Motor neuron (in vitro differentiated cells): ENCODE results near the gene PCDHGA4. TPM values are rescaled to one million over a fixed set of nuclear protein-coding genes. Genes with fewer than 3 reads are reported as not detected.
A peak's percentile ranks its signal among the peaks of the same experiment; 100 is the strongest.
"Not testable (repeated sequence)": the region's sequence is repeated elsewhere in the genome, so short reads cannot be mapped to it uniquely, and the experiment has no call there.

ENCODE experiments used
- ATAC-seq, 8 experiments: fragments of 200-7000 bp; cut with Tn5 transposase; replicated peaks in 6 of 8; 2 replicates each; pipeline ENCODE4 v1.8.0; 2021; ENCODE audit warnings: mild to moderate bottlenecking in 8 of 8, moderate library complexity in 8 of 8
- H3K27ac ChIP-seq, 2 donors: fragments of 250-450 bp; sonication (Bioruptor Pico); 2 replicates each; pipeline ENCODE4 v1.9.0; 2021; ENCODE audit warnings: antibody characterized with exemption in 2 of 2, mild to moderate bottlenecking in 2 of 2, moderate library complexity in 1 of 2
- H3K4me1 ChIP-seq, 2 donors: fragments of 250-450 bp; sonication (Bioruptor Pico); replicated peaks in 1 of 2; 2 replicates each; pipeline ENCODE4 v1.6.1; 2021; ENCODE audit warnings: antibody characterized with exemption in 2 of 2, mild to moderate bottlenecking in 2 of 2, moderate library complexity in 1 of 2
- H3K4me3 ChIP-seq, 5 donors: fragments of 250-450 bp; sonication (Bioruptor Pico); 2 replicates each; pipeline ENCODE4 v1.9.0; 2021; ENCODE audit warnings: antibody characterized with exemption in 5 of 5, mild to moderate bottlenecking in 5 of 5, moderate library complexity in 4 of 5
- WGBS, 10 experiments: fragments of 450-650 bp; shearing (Covaris generic); methylation state at CpG; one replicate each; pipeline ENCODE4 v1.0.0; 2022; 5-methylcytosine and 5-hydroxymethylcytosine counted together
- in situ Hi-C, 9 experiments: fragments of 400-800 bp; cut with MboI; loops; one replicate each; pipeline ENCODE4 v1.15.0; 2021; ENCODE audit warnings: low sequenced_read_pairs in 9 of 9, low pct_unique_long_range_greater_than_20kb in 2 of 9; ENCODE audit not compliant: unreplicated experiment in 9 of 9
- total RNA-seq, 8 experiments: library from RNA; unstranded; fragments of 300-600 nt; gene quantifications; 2 replicates each; pipeline versions ENCODE4 v1.2.3 to v1.2.4, GENCODE V29; 2022

The PCDHGA4 gene
- total RNA-seq, 8 experiments from 2014 or later: 0.22 to 3.2 (median 1.4) TPM

GRCh38 chr5:141359790-141360426 lies 5.1 kb downstream of the PCDHGA4 start, which contains the start of gene PCDHGB2:
Gene PCDHGB2 (plus strand): TSS chr5:141359994. CDS start chr5:141360136, 142 bp downstream.
- ATAC-seq: no peak
- WGBS, 10 experiments: 3 to 92% (median 57%) methylated on average over 4 to 22 of the region's 24 CpGs
- H3K4me3 ChIP-seq: no peak within 1 kb of the TSS
- in situ Hi-C loops: no loop called here
- H3K4me1 ChIP-seq: no peaks in the 10 kb centered on the region
- H3K27ac ChIP-seq: no peak within 1 kb of the TSS

- Histone ChIP-seq H3K4me3 (no peak overlapping the region), H3K4me1 (no peaks in the 10 kb centered on the region), H3K27ac (no peak overlapping the region)
- no peak for ATAC-seq
- in situ Hi-C loops: no loop called here
- 0 to 95% (median 84%) methylated on average over 1 to 15 of the region's 15 CpGs for WGBS, 10 experiments
Observed at GRCh38 chr5:141360685-141361084, 5.9 kb downstream of the PCDHGA4 start.

GRCh38 chr5:141362719-141363118 lies 7.9 kb downstream of the PCDHGA4 start:
- H3K4me3 ChIP-seq: no peak overlapping the region
- in situ Hi-C loops: no loop called here
- H3K4me1 ChIP-seq: no peaks in the 10 kb centered on the region
- ATAC-seq: no peak
- no peak overlapping the region for H3K27ac ChIP-seq

- no peak within 1 kb of the TSS for H3K4me3 ChIP-seq
- WGBS, 10 experiments: 0 to 95% (median 90%) methylated on average over 3 to 29 of the region's 34 CpGs
- no peaks in the 10 kb centered on the region for H3K4me1 ChIP-seq
- in situ Hi-C loops: no loop called here
- no peak within 1 kb of the TSS for H3K27ac ChIP-seq
- peak in 1 of 8 experiments; percentile 48 for ATAC-seq
Observed at GRCh38 chr5:141363952-141364660, 9.3 kb downstream of the PCDHGA4 start, which contains the start of gene PCDHGA5. Gene PCDHGA5 (plus strand): TSS chr5:141364162. CDS start chr5:141364331, 169 bp downstream.

- 29 to 96% (median 88%) methylated on average over 5 to 20 of the region's 46 CpGs for WGBS, 10 experiments
Observed at GRCh38 chr5:141366016-141366896, 11.4 kb downstream of the PCDHGA4 start.

GRCh38 chr5:141369994-141370848 lies 15.4 kb downstream of the PCDHGA4 start, which contains the start of gene PCDHGB3:
Gene PCDHGB3 (plus strand): TSS chr5:141370242. CDS start chr5:141370395, 153 bp downstream.
- Histone ChIP-seq H3K4me1 (no peaks in the 10 kb centered on the region), H3K27ac (no peak within 1 kb of the TSS), H3K4me3 (no peak within 1 kb of the TSS)
- ATAC-seq: peak in 3 of 8 experiments; percentile 48 to 99 (median 83)
- in situ Hi-C loops: no loop called here
- 3 to 90% (median 85%) methylated on average over 7 to 22 of the region's 32 CpGs for WGBS, 10 experiments

More at GRCh38 chr5:141366016-141366896, 11.4 kb downstream of the PCDHGA4 start:
- Histone ChIP-seq H3K27ac (no peak overlapping the region), H3K4me3 (no peak overlapping the region), H3K4me1 (no peaks in the 10 kb centered on the region)
- in situ Hi-C loops: no loop called here
- ATAC-seq: no peak

GRCh38 chr5:141371572-141372475 lies 17.0 kb downstream of the PCDHGA4 start:
- H3K4me3 ChIP-seq: no peak overlapping the region
- in situ Hi-C loops: no loop called here
- ATAC-seq: no peak
- 27 to 100% (median 86%) methylated on average over 3 to 24 of the region's 69 CpGs; no CpG with 5 or more reads in 2 of the 10 experiments for WGBS, 10 experiments
- H3K27ac ChIP-seq: no peak overlapping the region
- no peaks in the 10 kb centered on the region for H3K4me1 ChIP-seq

GRCh38 chr5:141373673-141374317 lies 19.0 kb downstream of the PCDHGA4 start, which contains the start of gene PCDHGA6:
Gene PCDHGA6 (plus strand): TSS chr5:141373891. CDS start chr5:141374084, 193 bp downstream.
- WGBS, 10 experiments: 0 to 97% (median 86%) methylated on average over 1 to 25 of the region's 27 CpGs; no CpG with 5 or more reads in 1 of the 10 experiments
- H3K27ac ChIP-seq: no peak within 1 kb of the TSS
- in situ Hi-C loops: no loop called here
- no peak within 1 kb of the TSS for H3K4me3 ChIP-seq
- H3K4me1 ChIP-seq: no peaks in the 10 kb centered on the region
- peak in 1 of 8 experiments; percentile 46 for ATAC-seq

- Histone ChIP-seq H3K27ac (no peak overlapping the region), H3K4me3 (no peak overlapping the region), H3K4me1 (no peaks in the 10 kb centered on the region)
- in situ Hi-C loops: no loop called here
- ATAC-seq: no peak
- 0 to 95% (median 70%) methylated on average over 1 to 10 of the region's 14 CpGs; no CpG with 5 or more reads in 1 of the 10 experiments for WGBS, 10 experiments
Observed at GRCh38 chr5:141374627-141375026, 19.8 kb downstream of the PCDHGA4 start.

- ATAC-seq, H3K27ac ChIP-seq, H3K4me3 ChIP-seq, in situ Hi-C loops, H3K4me1 ChIP-seq: not testable (repeated sequence)
- WGBS, 10 experiments: 0 to 91% (median 50%) methylated on average over 1 to 7 of the region's 48 CpGs; no CpG with 5 or more reads in 6 of the 10 experiments
Observed at GRCh38 chr5:141375444-141376155, 20.8 kb downstream of the PCDHGA4 start.
